ENCODE measurements around the gene GAS1.

Gene GAS1

DNA sequence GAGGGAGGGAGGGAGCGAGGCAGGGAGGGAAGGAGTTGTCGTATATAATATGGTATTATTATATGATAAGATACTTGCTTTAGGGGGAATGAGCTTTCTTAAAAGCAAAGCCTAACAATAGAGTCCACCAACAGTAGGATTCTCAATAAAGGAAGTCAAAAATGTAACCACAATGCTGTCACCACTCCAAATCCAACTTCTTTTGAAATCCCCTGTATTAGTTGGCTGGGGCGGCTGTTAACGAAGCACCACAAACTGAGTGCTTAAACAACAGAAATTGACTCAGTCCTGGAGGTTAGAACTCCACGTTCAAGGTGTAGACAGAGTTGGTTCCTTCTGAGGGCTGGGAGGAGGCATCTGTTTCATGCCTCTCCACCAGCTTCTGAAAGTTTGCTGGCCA, 23.1 kb downstream of the GAS1 start:
- no peaks in the 10 kb centered on the region for H3K36me3 ChIP-seq (replicated peaks; ENCODE audit: insufficient read depth, low read length)
- no peaks in the 10 kb centered on the region for H3K4me1 ChIP-seq (ENCODE audit: low read length)
- H3F3A ChIP-seq (ENCODE audit: insufficient read depth, low read length) = no peaks in the 10 kb centered on the region
- H3K79me2 ChIP-seq (ENCODE audit: low read length) = no peaks in the 10 kb centered on the region
- H3K4me2 ChIP-seq (ENCODE audit: low read depth, low read length) = no peak overlapping the region
- H3K27ac ChIP-seq (ENCODE audit: low read length) = no peak overlapping the region
- no peak for DNase-seq
- TF ChIP-seq EZH2phosphoT487 (IDR thresholded peaks at IDR 0.05; ENCODE audit: low read length) = no peak
- TF ChIP-seq EZH2 (optimal IDR thresholded peaks at IDR 0.05; ENCODE audit: low read depth, low read length) = no peak
- TF ChIP-seq, protein P1, sequence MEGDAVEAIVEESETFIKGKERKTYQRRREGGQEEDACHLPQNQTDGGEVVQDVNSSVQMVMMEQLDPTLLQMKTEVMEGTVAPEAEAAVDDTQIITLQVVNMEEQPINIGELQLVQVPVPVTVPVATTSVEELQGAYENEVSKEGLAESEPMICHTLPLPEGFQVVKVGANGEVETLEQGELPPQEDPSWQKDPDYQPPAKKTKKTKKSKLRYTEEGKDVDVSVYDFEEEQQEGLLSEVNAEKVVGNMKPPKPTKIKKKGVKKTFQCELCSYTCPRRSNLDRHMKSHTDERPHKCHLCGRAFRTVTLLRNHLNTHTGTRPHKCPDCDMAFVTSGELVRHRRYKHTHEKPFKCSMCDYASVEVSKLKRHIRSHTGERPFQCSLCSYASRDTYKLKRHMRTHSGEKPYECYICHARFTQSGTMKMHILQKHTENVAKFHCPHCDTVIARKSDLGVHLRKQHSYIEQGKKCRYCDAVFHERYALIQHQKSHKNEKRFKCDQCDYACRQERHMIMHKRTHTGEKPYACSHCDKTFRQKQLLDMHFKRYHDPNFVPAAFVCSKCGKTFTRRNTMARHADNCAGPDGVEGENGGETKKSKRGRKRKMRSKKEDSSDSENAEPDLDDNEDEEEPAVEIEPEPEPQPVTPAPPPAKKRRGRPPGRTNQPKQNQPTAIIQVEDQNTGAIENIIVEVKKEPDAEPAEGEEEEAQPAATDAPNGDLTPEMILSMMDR (IDR thresholded peaks at IDR 0.05; ENCODE audit: low read length) = no peak
- no peaks in the 10 kb centered on the region for H3K9me2 ChIP-seq (replicated peaks; ENCODE audit: insufficient read depth, low read length)
- H3K27me3 ChIP-seq (replicated peaks; ENCODE audit: insufficient read depth, low read length) = no peaks in the 10 kb centered on the region
- H2AFZ ChIP-seq (ENCODE audit: low read length) = no peak overlapping the region
- H3K4me3 ChIP-seq (ENCODE audit: low read length) = no peak overlapping the region
- H3K9me3 ChIP-seq (replicated peaks; ENCODE audit: insufficient read depth, low read length) = no peaks in the 10 kb centered on the region
- H3K9ac ChIP-seq (ENCODE audit: low read length) = no peak overlapping the region
- H4K20me1 ChIP-seq (ENCODE audit: insufficient read depth, low read length) = no peaks in the 10 kb centered on the region

DNA sequence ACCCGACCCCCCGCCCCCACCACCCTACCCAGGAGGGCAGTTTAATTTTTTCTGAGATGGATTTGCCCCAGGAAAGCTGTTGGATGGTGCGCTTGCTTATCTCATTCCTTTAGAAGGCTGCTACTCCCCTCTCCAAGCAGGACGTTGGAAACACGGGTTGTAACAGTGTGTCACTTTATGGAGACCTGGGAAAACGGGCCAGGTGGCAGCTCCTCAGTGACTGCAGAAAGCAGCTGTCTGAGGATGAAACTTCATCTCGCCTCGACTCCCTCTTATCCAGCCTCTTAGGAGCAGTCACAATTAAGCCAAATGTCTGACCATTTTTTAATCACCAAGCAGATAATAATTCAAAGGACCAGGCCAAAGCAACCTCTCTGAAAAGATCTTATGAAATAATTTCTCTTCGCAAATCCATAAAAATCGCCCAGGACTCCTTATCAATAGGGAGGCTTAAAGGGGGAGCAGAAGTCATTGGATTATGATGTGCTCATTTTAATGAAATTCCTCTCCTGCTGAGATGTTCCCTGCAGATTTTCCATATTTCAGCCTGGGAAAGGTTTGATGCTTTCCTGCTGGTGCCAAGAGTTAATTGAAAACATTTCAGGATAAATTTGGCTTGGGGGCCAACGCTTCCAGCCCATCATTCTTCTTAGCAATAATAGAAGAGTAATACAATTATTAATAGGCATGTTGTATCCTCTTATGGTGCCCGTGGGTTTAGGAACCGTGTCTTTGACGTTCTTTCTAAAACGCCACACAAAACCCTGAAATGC, 26.0 kb downstream of the GAS1 start:
- Histone ChIP-seq H3K9me2 (replicated peaks; ENCODE audit: insufficient read depth, low read length) (no peaks in the 10 kb centered on the region), H3K4me2 (ENCODE audit: low read depth, low read length) (no peak overlapping the region), H3K4me1 (ENCODE audit: low read length) (no peaks in the 10 kb centered on the region), H3K27ac (ENCODE audit: low read length) (no peak overlapping the region), H4K20me1 (ENCODE audit: insufficient read depth, low read length) (no peaks in the 10 kb centered on the region), H3K36me3 (replicated peaks; ENCODE audit: insufficient read depth, low read length) (no peaks in the 10 kb centered on the region), H3K9me3 (replicated peaks; ENCODE audit: insufficient read depth, low read length) (no peaks in the 10 kb centered on the region), H3K4me3 (ENCODE audit: low read length) (no peak overlapping the region), H3K9ac (ENCODE audit: low read length) (no peak overlapping the region), H3F3A (ENCODE audit: insufficient read depth, low read length) (no peaks in the 10 kb centered on the region), H3K79me2 (ENCODE audit: low read length) (no peaks in the 10 kb centered on the region), H3K27me3 (replicated peaks; ENCODE audit: insufficient read depth, low read length) (no peaks in the 10 kb centered on the region), H2AFZ (ENCODE audit: low read length) (no peak overlapping the region)
- DNase-seq = no peak
- TF ChIP-seq EZH2phosphoT487 (IDR thresholded peaks at IDR 0.05; ENCODE audit: low read length) = no peak
- no peak for TF ChIP-seq EZH2 (optimal IDR thresholded peaks at IDR 0.05; ENCODE audit: low read depth, low read length)
- TF ChIP-seq, protein P1 (IDR thresholded peaks at IDR 0.05; ENCODE audit: low read length) = no peak

DNA sequence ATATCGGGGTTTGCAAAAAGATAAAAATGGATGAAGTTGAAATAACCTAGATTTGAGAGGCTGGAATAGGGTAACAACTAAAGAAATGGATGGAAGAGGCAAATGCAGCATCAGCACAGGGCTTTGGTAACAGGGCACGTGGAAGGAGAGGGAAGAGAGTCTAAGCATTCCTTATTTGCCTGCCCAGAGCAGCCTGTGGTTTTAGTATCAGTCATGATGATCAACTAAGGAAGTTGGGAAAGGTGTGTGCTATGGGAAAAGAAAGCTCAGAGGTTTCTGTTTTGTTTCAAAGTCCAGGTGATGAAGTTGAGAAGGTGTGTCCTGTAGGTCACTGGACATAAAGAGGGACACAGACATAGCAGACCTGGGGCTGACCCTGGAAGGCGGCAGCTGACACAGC, 28.8 kb downstream of the GAS1 start:
- Histone ChIP-seq H2AFZ (ENCODE audit: low read length) (no peak overlapping the region), H3K9me2 (replicated peaks; ENCODE audit: insufficient read depth, low read length) (no peaks in the 10 kb centered on the region), H3F3A (ENCODE audit: insufficient read depth, low read length) (no peaks in the 10 kb centered on the region), H4K20me1 (ENCODE audit: insufficient read depth, low read length) (no peaks in the 10 kb centered on the region), H3K36me3 (replicated peaks; ENCODE audit: insufficient read depth, low read length) (no peaks in the 10 kb centered on the region), H3K4me2 (ENCODE audit: low read depth, low read length) (no peak overlapping the region), H3K4me3 (ENCODE audit: low read length) (no peak overlapping the region), H3K9ac (ENCODE audit: low read length) (no peak overlapping the region), H3K27ac (ENCODE audit: low read length) (no peak overlapping the region), H3K27me3 (replicated peaks; ENCODE audit: insufficient read depth, low read length) (no peaks in the 10 kb centered on the region), H3K4me1 (ENCODE audit: low read length) (no peaks in the 10 kb centered on the region), H3K79me2 (ENCODE audit: low read length) (no peaks in the 10 kb centered on the region), H3K9me3 (replicated peaks; ENCODE audit: insufficient read depth, low read length) (no peaks in the 10 kb centered on the region)
- no peak for DNase-seq
- TF ChIP-seq, protein P1 (IDR thresholded peaks at IDR 0.05; ENCODE audit: low read length) = no peak
- TF ChIP-seq EZH2phosphoT487 (IDR thresholded peaks at IDR 0.05; ENCODE audit: low read length) = no peak
- no peak for TF ChIP-seq EZH2 (optimal IDR thresholded peaks at IDR 0.05; ENCODE audit: low read depth, low read length)

All from MM.1S (cell line).